B cell (primary cell): Measurements from ENCODE around the gene GNPDA1. TPM values are rescaled to one million over a fixed set of nuclear protein-coding genes. Genes with fewer than 3 reads are reported as not detected.

Experiments used
- ATAC-seq: fragments of 200-7000 bp; cut with Tn5 transposase; one replicate; pipeline ENCODE4 v1.10.0; 2021; ENCODE audit warnings: low read depth, mild to moderate bottlenecking, moderate number of reproducible peaks, moderate library complexity
- CTCF ChIA-PET: fragments of 350-600 bp; sonication (Branson Sonifier 250); formaldehyde crosslinking; loops from one replicate; lab custom pipeline; 2021; ENCODE audit warnings: antibody characterized with exemption, inconsistent platforms; lab: Charles Lee
- POLR2A ChIA-PET: fragments of 350-600 bp; sonication (Branson Sonifier 250); formaldehyde crosslinking; loops from one replicate; lab custom pipeline; 2021; ENCODE audit warnings: antibody characterized with exemption; lab: Charles Lee
- DNase-seq: peaks from one replicate; pipeline ENCODE4 v3.0.0; 2013
- H2AFZ ChIP-seq: 2 replicates; pipeline ENCODE4 v1.6.1; 2012; ENCODE audit warnings: mild to moderate bottlenecking, low read depth, low read length; ENCODE audit not compliant: insufficient read depth, poor library complexity, severe bottlenecking
- H3K27ac ChIP-seq, 2 donors: 1 replicate in 1 of 2; 2 replicates in 1 of 2; pipeline ENCODE4 v1.5.1; 2012 to 2013; ENCODE audit warnings: low read length in 2 of 2, mild to moderate bottlenecking in 2 of 2, moderate library complexity in 1 of 2
- H3K27me3 ChIP-seq, 4 experiments: fragments of 200-600 bp in 1 of 4; sonication (generic) in 1 of 4; replicated peaks in 1 of 4; 1 replicate in 2 of 4; 2 replicates in 2 of 4; pipeline versions ENCODE4 v1.6.1 to v1.7.0; 2013 to 2016; ENCODE audit warnings: low read length in 3 of 4, mild to moderate bottlenecking in 2 of 4, mixed read lengths in 1 of 4, moderate library complexity in 1 of 4; ENCODE audit not compliant: insufficient read depth in 4 of 4, control insufficient read depth in 3 of 4; ENCODE audit errors: control extremely low read depth in 1 of 4
- H3K36me3 ChIP-seq, 2 experiments: replicated peaks in 1 of 2; 1 replicate in 1 of 2; 2 replicates in 1 of 2; pipeline versions ENCODE4 v1.6.1 to v1.7.1; 2013; ENCODE audit warnings: low read length in 1 of 2; ENCODE audit not compliant: insufficient read depth in 2 of 2, control insufficient read depth in 1 of 2; ENCODE audit errors: control extremely low read depth in 1 of 2, extremely low read depth in 1 of 2
- H3K4me1 ChIP-seq, 2 donors: fragments of 200-600 bp in 1 of 2; sonication (generic) in 1 of 2; 1 replicate in 1 of 2; 2 replicates in 1 of 2; pipeline versions ENCODE4 v1.5.1 to v1.6.1; 2013 to 2017; ENCODE audit warnings: low read length in 2 of 2; ENCODE audit not compliant: control insufficient read depth in 2 of 2, insufficient read depth in 2 of 2
- H3K4me2 ChIP-seq: replicated peaks from 2 replicates; pipeline ENCODE3; 2012; ENCODE audit warnings: mild to moderate bottlenecking, low read depth, low read length; ENCODE audit not compliant: poor library complexity, severe bottlenecking
- H3K4me3 ChIP-seq, 5 experiments: fragments of 200-600 bp in 1 of 5; sonication (generic) in 1 of 5; 1 replicate in 3 of 5; 2 replicates in 2 of 5; pipeline versions ENCODE4 v1.5.1 to v1.7.0; 2011 to 2016; ENCODE audit warnings: low read length in 4 of 5, mild to moderate bottlenecking in 4 of 5, low read depth in 2 of 5, control low read depth in 1 of 5, moderate library complexity in 1 of 5; ENCODE audit not compliant: insufficient read depth in 1 of 5; ENCODE audit errors: control extremely low read depth in 1 of 5, extremely low read depth in 1 of 5
- H3K79me2 ChIP-seq: fragments of 200-600 bp; sonication (generic); one replicate; pipeline ENCODE4 v1.6.0; 2016; ENCODE audit warnings: low read length; ENCODE audit not compliant: control insufficient read depth, insufficient read depth
- H3K9ac ChIP-seq: fragments of 200-600 bp; sonication (generic); 2 replicates; pipeline ENCODE4 v1.6.1; 2017; ENCODE audit warnings: mild to moderate bottlenecking, low read length, moderate library complexity
- H3K9me3 ChIP-seq, 3 donors: one replicate each; pipeline versions ENCODE4 v1.6.1 to v1.7.1; 2013; ENCODE audit warnings: low read length in 2 of 3; ENCODE audit not compliant: control insufficient read depth in 2 of 3, insufficient read depth in 1 of 3; ENCODE audit errors: control extremely low read depth in 1 of 3
- H4K20me1 ChIP-seq: 2 replicates; pipeline ENCODE4 v1.6.0; 2012; ENCODE audit warnings: mild to moderate bottlenecking, low read length; ENCODE audit not compliant: insufficient read depth, control insufficient read depth, poor library complexity, severe bottlenecking
- H3K27ac Mint-ChIP-seq: one replicate; pipeline ENCODE4 v1.8.0; 2021; ENCODE audit warnings: mixed read lengths
- H3K27me3 Mint-ChIP-seq: one replicate; pipeline ENCODE4 v1.8.0; 2021; ENCODE audit warnings: mixed read lengths
- H3K4me1 Mint-ChIP-seq: one replicate; pipeline ENCODE4 v1.8.0; 2021; ENCODE audit warnings: mixed read lengths
- H3K4me3 Mint-ChIP-seq: one replicate; pipeline ENCODE4 v1.8.0; 2021; ENCODE audit warnings: mixed read lengths
- H3K9me3 Mint-ChIP-seq: one replicate; pipeline ENCODE4 v1.8.0; 2022; ENCODE audit warnings: mixed read lengths; ENCODE audit not compliant: insufficient read depth
- CTCF ChIP-seq: fragments of 200-600 bp; IDR thresholded peaks from one replicate; pipeline ENCODE4 v1.8.0; 2022; ENCODE audit warnings: antibody characterized with exemption, mild to moderate bottlenecking
- EZH2 ChIP-seq: IDR thresholded peaks from 2 replicates; pipeline ENCODE4 v1.6.1; 2012; ENCODE audit warnings: borderline replicate concordance, low read depth, mild to moderate bottlenecking, moderate library complexity, low read length; ENCODE audit not compliant: insufficient read depth, poor library complexity, severe bottlenecking
- WGBS: methylation state at CpG from one replicate; pipeline ENCODE4 v1.1.5; 2013; ENCODE audit warnings: missing lambda C conversion rate; ENCODE audit not compliant: insufficient coverage; 5-methylcytosine and 5-hydroxymethylcytosine counted together
- intact Hi-C: fragments of 100-400 bp; cut with micrococcal nuclease; formaldehyde crosslinking; loops from one replicate; pipeline ENCODE4 v1.10.0; 2022
- polyA plus RNA-seq: library from polyadenylated mRNA; depleted of rRNA; stranded (reverse); fragments of >200 nt; gene quantifications from 2 replicates; pipeline ENCODE4 v1.2.3, GENCODE V29; 2012
- total RNA-seq, 2 donors: library from RNA; stranded (reverse); fragments of 120-200 nt in 1 of 2; gene quantifications; 1 replicate in 1 of 2; 2 replicates in 1 of 2; pipeline versions ENCODE4 v1.2.3 to v1.2.4, GENCODE V29; 2013 to 2022

The GNPDA1 gene
- total and polyA plus RNA-seq, 2 donors (not counting 1 experiment from before 2014, with no cell fraction given): 3.1 to 12.1 TPM

- Mint-ChIP-seq H3K9me3 (no peaks in the 10 kb centered on the region), H3K4me3 (no peak within 1 kb of the TSS), H3K27ac (no peak within 1 kb of the TSS), H3K4me1 (peaks cover 23% of the 10 kb centered on the region), H3K27me3 (no peaks in the 10 kb centered on the region)
- intact Hi-C loops: no loop called here
- H3K27me3 ChIP-seq: no peaks in the 10 kb centered on the region
- H3K79me2 ChIP-seq: no peaks in the 10 kb centered on the region
- H3K4me2 ChIP-seq: no peak within 1 kb of the TSS
- no peak within 1 kb of the TSS for H3K9ac ChIP-seq
- no peak within 1 kb of the TSS for H3K4me3 ChIP-seq
- no peak for TF ChIP-seq CTCF
- TF ChIP-seq EZH2: no peak
- no peaks in the 10 kb centered on the region for H3K9me3 ChIP-seq
- POLR2A ChIA-PET: no interaction called here
- no peak within 1 kb of the TSS for H3K27ac ChIP-seq
- no peaks in the 10 kb centered on the region for H4K20me1 ChIP-seq
- 3% methylated on average over 7 of the region's 7 CpGs for WGBS
- ATAC-seq (no peak), DNase-seq (no peak)
- CTCF ChIA-PET: interaction anchor here (1.1 to 9.9 kb wide), 6 partner anchors 11 to 294 kb away, joined by 3 to 198 read pairs (median 7); partner anchors contain the start of genes PCDH1 and RNF14
- no peak within 1 kb of the TSS for H2AFZ ChIP-seq
- H3K36me3 ChIP-seq: peaks cover 0 to 2% of the 10 kb centered on the region in 2 experiments
- H3K4me1 ChIP-seq: peaks cover 10 to 25% of the 10 kb centered on the region in 2 donors
Observed at GRCh38 chr5:141958113-141958512, 54.7 kb downstream of the GNPDA1 start, which contains the start of gene PCDH12. Gene PCDH12 (minus strand): TSS chr5:141958202. CDS start chr5:141957851, 351 bp downstream.

DNA sequence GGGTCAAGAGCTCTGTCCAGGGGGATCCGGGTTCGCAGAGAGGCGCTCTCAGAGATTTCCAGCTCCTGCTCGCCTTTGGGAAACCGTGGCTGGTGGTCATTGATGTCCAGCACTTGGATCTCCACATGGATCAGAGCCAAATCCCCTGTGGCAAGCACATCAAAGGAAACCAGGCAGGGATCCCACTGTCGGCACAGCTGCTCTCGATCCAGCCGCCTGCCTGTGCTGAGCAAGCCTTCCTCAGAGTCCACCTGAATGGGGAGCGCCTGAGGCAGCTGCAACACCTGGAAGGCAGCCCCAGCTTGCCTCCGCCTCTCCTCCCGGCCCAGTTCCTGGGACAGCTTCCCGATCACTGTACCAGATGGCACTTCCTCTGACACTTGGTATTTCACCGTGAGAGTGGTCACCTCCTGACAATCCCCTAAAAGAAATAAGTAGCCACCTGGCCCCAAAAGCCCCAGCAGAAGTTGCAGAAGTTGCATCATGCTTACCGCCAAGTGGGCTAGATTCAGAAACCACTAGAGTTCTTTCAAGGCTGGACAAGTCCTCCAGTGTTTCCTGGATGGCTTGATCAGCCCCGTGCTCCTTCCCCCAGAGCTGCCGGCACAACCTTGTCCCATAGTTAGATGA is 55.3 kb downstream of the GNPDA1 start:
- Histone ChIP-seq H3K36me3 (peaks cover 0 to 2% of the 10 kb centered on the region in 2 experiments), H3K4me2 (no peak overlapping the region), H3K4me3 (no peak overlapping the region), H3K27ac (no peak overlapping the region), H2AFZ (no peak overlapping the region), H3K9me3 (no peaks in the 10 kb centered on the region), H4K20me1 (no peaks in the 10 kb centered on the region), H3K79me2 (no peaks in the 10 kb centered on the region), H3K4me1 (peaks cover 10 to 25% of the 10 kb centered on the region in 2 donors), H3K9ac (no peak overlapping the region), H3K27me3 (no peaks in the 10 kb centered on the region)
- no peak for ATAC-seq
- intact Hi-C loops: no loop called here
- no peak for DNase-seq
- 65% methylated on average over 16 of the region's 16 CpGs for WGBS
- CTCF ChIA-PET: interaction anchor here (0.6 to 9.9 kb wide), 7 partner anchors 10 to 333 kb away, joined by 3 to 198 read pairs (median 6); partner anchors contain the start of genes PCDH1 and RNF14
- no peak overlapping the region for H3K27ac Mint-ChIP-seq
- POLR2A ChIA-PET: no interaction called here
- peaks cover 23% of the 10 kb centered on the region for H3K4me1 Mint-ChIP-seq
- no peak overlapping the region for H3K4me3 Mint-ChIP-seq
- no peaks in the 10 kb centered on the region for H3K9me3 Mint-ChIP-seq
- no peaks in the 10 kb centered on the region for H3K27me3 Mint-ChIP-seq
- TF ChIP-seq CTCF: no peak
